ENCODE data around the gene CACNA1B.

Gene CACNA1B

DNA sequence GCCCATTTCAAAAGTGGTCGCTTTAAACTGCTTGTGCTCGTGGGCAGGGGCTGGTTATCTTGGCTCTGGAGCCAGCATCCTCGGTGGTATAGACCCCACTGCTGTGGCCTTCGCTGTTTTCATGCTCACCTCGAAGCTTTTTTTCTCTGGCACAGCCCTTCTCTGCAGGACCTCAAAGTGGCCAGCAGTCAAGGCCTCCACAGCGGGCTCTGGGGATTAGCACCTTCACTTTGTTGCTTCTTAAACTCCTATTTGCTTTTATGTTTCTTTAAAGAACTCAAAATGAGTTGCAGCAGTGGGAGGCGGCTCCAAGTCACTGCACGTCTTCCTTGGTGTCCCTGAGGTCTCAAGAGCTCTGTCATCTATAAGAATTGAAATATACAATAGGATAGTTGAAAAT lies 165.1 kb downstream of the CACNA1B start:
- no peak overlapping the region for H4K8ac ChIP-seq (ENCODE audit: low read length)
- WGBS = 77% methylated on average over 8 of the region's 8 CpGs
- no peaks in the 10 kb centered on the region for H3K36me3 ChIP-seq (ENCODE audit: control insufficient read depth in 1 of 2, insufficient read depth in 2 of 2, low read depth in 1 of 2, low read length in 2 of 2)
- no peak overlapping the region for H2AFZ ChIP-seq (ENCODE audit: low read depth, low read length)
- no peak overlapping the region for H3K23ac ChIP-seq (ENCODE audit: low read length in 2 of 2)
- no peak overlapping the region for H3K27ac ChIP-seq (ENCODE audit: low read length, poor library complexity, severe bottlenecking)
- no peak overlapping the region for H2BK5ac ChIP-seq (ENCODE audit: low read depth, low read length, poor library complexity, severe bottlenecking)
- H2BK12ac ChIP-seq (ENCODE audit: low read length in 2 of 2) = no peak overlapping the region
- H3K27me3 ChIP-seq (ENCODE audit: control insufficient read depth in 1 of 2, insufficient read depth in 1 of 2, low read length in 2 of 2) = peaks cover 0 to 23% of the 10 kb centered on the region in 2 experiments
- H3K79me1 ChIP-seq (replicated peaks; ENCODE audit: low read length, poor library complexity, severe bottlenecking) = no peaks in the 10 kb centered on the region
- H3K9me3 ChIP-seq (ENCODE audit: control insufficient read depth, low read length) = no peaks in the 10 kb centered on the region
- no peak overlapping the region for H3K4ac ChIP-seq (ENCODE audit: low read depth in 1 of 2, low read length in 2 of 2)
- no peak overlapping the region for H3K14ac ChIP-seq (ENCODE audit: low read length in 2 of 2)
- H2AK5ac ChIP-seq (ENCODE audit: low read length, severe bottlenecking) = no peak overlapping the region
- no peak overlapping the region for H3K4me3 ChIP-seq (ENCODE audit: insufficient read depth in 1 of 2, low read depth in 1 of 2, low read length in 2 of 2)
- no peak overlapping the region for H2BK120ac ChIP-seq (ENCODE audit: low read depth, low read length)
- no peaks in the 10 kb centered on the region for H3K4me1 ChIP-seq (ENCODE audit: control insufficient read depth, insufficient read depth, low read depth, low read length)
- no peak overlapping the region for H2BK15ac ChIP-seq (ENCODE audit: low read depth, poor library complexity, severe bottlenecking)
- H4K91ac ChIP-seq (ENCODE audit: low read length) = no peak overlapping the region
- no peak for DNase-seq
- H3K9ac ChIP-seq (ENCODE audit: low read length) = no peak overlapping the region
- H3K4me2 ChIP-seq (ENCODE audit: low read length, poor library complexity, severe bottlenecking) = no peak overlapping the region
- H3K18ac ChIP-seq (ENCODE audit: low read depth in 1 of 2, low read length in 2 of 2) = no peak overlapping the region

DNA sequence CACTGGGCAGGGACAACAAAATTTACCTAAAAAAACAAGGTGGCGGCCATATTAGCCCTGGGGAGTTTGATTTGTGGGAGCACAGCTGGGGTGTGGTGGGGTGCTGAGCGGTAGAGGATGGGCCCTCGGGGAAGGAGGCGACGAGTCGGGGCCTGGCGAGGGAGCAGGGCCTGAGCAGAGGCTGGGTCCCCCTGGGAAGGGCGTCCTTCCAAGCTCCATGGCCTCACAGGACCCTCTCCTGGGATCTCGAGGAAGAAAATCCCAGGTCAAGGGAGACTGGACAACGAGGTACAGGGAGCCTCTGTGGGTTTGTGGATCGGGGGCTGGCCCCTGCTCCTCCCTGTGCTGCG lies 165.5 kb downstream of the CACNA1B start:
- Histone ChIP-seq H3K4me1 (ENCODE audit: control insufficient read depth, insufficient read depth, low read depth, low read length) (no peaks in the 10 kb centered on the region), H3K14ac (ENCODE audit: low read length in 2 of 2) (no peak overlapping the region), H3K4ac (ENCODE audit: low read depth in 1 of 2, low read length in 2 of 2) (no peak overlapping the region), H4K8ac (ENCODE audit: low read length) (no peak overlapping the region), H2BK5ac (ENCODE audit: low read depth, low read length, poor library complexity, severe bottlenecking) (no peak overlapping the region), H3K79me1 (replicated peaks; ENCODE audit: low read length, poor library complexity, severe bottlenecking) (no peaks in the 10 kb centered on the region), H3K27me3 (ENCODE audit: control insufficient read depth in 1 of 2, insufficient read depth in 1 of 2, low read length in 2 of 2) (peaks cover 0 to 27% of the 10 kb centered on the region in 2 experiments), H3K9me3 (ENCODE audit: control insufficient read depth, low read length) (no peaks in the 10 kb centered on the region), H2AK5ac (ENCODE audit: low read length, severe bottlenecking) (no peak overlapping the region), H3K23ac (ENCODE audit: low read length in 2 of 2) (no peak overlapping the region), H3K9ac (ENCODE audit: low read length) (no peak overlapping the region), H2BK15ac (ENCODE audit: low read depth, poor library complexity, severe bottlenecking) (no peak overlapping the region), H2BK12ac (ENCODE audit: low read length in 2 of 2) (no peak overlapping the region), H2BK120ac (ENCODE audit: low read depth, low read length) (no peak overlapping the region), H3K27ac (ENCODE audit: low read length, poor library complexity, severe bottlenecking) (no peak overlapping the region), H2AFZ (ENCODE audit: low read depth, low read length) (no peak overlapping the region), H3K4me2 (ENCODE audit: low read length, poor library complexity, severe bottlenecking) (no peak overlapping the region), H4K91ac (ENCODE audit: low read length) (no peak overlapping the region), H3K18ac (ENCODE audit: low read depth in 1 of 2, low read length in 2 of 2) (no peak overlapping the region), H3K36me3 (ENCODE audit: control insufficient read depth in 1 of 2, insufficient read depth in 2 of 2, low read depth in 1 of 2, low read length in 2 of 2) (no peaks in the 10 kb centered on the region), H3K4me3 (ENCODE audit: insufficient read depth in 1 of 2, low read depth in 1 of 2, low read length in 2 of 2) (no peak overlapping the region)
- 89% methylated on average over 12 of the region's 12 CpGs for WGBS
- no peak for DNase-seq

DNA sequence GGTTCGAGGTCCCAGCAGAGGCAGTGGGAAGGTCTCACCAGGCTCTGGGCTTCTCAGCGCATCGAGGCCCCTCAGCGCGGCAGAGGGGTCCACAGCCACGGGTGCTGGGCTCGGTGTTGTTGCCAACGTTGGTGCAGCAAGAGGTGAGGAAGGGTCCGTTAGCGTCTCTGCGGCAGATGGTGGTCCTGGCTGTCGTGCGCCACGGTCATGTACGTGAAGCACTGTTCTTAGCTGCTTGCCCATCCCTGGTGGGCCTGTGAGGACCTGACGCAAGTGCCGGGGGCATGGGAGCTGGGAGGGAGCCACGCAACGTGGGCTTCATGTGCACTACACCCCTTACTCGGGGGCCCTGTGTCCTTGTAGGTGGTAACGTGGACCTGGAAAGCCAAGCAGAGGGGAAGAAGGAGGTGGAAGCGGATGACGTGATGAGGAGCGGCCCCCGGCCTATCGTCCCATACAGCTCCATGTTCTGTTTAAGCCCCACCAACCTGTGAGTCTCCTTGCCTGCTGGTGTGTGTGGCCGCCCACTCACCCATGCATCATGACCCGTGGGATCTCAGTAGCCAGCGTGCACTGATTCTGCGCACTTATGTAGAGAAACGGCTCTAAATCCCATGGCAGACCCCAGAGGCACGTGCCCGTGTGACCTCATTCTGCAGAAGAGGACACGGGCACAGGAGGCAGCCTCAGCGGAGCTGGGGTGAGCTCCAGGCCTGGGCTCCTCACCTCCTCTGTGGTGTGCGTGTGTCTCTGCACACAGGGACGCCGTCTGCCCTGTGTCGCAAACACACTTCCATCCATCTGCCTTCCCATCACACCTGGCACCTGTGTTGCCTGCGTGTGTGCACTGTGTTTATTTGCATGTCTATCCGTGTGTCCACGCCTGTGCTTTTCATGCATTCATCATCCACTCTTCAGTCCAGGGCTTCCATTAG lies 166.1 kb downstream of the CACNA1B start:
- H3K79me1 ChIP-seq (replicated peaks; ENCODE audit: low read length, poor library complexity, severe bottlenecking) = no peaks in the 10 kb centered on the region
- no peak overlapping the region for H3K18ac ChIP-seq (ENCODE audit: low read depth in 1 of 2, low read length in 2 of 2)
- H3K4me1 ChIP-seq (ENCODE audit: control insufficient read depth, insufficient read depth, low read depth, low read length) = no peaks in the 10 kb centered on the region

DNA sequence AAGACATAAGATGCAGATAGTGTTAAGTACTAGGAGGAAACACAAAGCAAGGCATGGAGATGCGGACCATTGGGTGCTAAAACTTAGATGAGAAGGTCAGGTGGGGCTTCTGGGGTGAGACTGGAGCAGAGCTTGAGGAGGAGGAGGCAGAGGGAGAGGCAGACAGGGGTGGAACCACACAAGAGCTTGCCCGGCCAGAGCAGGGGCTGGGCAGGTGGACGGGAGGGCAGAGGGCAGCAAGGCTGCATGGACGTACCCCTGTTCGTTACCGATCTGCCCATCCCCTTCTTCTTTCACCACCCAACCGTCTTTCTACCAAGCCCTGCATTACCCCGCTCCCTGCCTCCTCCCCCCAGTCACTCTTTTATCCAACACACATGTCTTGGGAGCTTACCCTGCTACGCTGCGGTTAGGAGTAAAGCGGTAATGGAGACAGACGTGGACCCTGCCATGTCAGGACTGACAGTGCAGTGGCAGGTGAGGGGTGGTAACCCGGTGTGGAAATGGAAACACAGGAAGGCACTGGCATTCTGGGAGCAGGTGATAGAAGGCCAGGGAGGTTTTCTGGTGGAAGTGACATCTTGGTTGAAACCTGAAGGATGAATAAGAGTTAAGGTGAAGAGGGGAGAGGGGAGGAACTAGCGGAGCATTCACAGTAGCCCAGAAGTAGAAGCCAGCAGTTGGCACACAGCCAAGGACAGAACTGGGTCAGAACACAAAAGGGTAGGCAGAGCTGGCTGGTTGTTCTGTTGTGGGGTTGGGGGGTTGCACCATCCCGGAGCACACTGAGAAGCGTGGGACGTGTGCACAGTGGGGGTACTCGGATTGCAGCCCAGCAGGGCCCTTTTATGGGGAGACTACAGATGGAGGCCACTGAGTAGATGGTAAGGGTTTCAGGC lies 167.2 kb downstream of the CACNA1B start:
- 92% methylated on average over 18 of the region's 18 CpGs for WGBS
- DNase-seq = no peak
- Histone ChIP-seq H4K91ac (ENCODE audit: low read length) (no peak overlapping the region), H3K14ac (ENCODE audit: low read length in 2 of 2) (no peak overlapping the region), H2BK5ac (ENCODE audit: low read depth, low read length, poor library complexity, severe bottlenecking) (no peak overlapping the region), H3K36me3 (ENCODE audit: control insufficient read depth in 1 of 2, insufficient read depth in 2 of 2, low read depth in 1 of 2, low read length in 2 of 2) (no peaks in the 10 kb centered on the region), H2AFZ (ENCODE audit: low read depth, low read length) (no peak overlapping the region), H3K18ac (ENCODE audit: low read depth in 1 of 2, low read length in 2 of 2) (no peak overlapping the region), H3K4ac (ENCODE audit: low read depth in 1 of 2, low read length in 2 of 2) (no peak overlapping the region), H3K4me1 (ENCODE audit: control insufficient read depth, insufficient read depth, low read depth, low read length) (peaks cover 1% of the 10 kb centered on the region), H3K4me3 (ENCODE audit: insufficient read depth in 1 of 2, low read depth in 1 of 2, low read length in 2 of 2) (no peak overlapping the region), H3K9ac (ENCODE audit: low read length) (no peak overlapping the region), H3K79me1 (replicated peaks; ENCODE audit: low read length, poor library complexity, severe bottlenecking) (no peaks in the 10 kb centered on the region), H3K27ac (ENCODE audit: low read length, poor library complexity, severe bottlenecking) (no peak overlapping the region), H2BK120ac (ENCODE audit: low read depth, low read length) (no peak overlapping the region), H2BK12ac (ENCODE audit: low read length in 2 of 2) (no peak overlapping the region), H3K23ac (ENCODE audit: low read length in 2 of 2) (no peak overlapping the region), H3K9me3 (ENCODE audit: control insufficient read depth, low read length) (no peaks in the 10 kb centered on the region), H3K27me3 (ENCODE audit: control insufficient read depth in 1 of 2, insufficient read depth in 1 of 2, low read length in 2 of 2) (peaks cover 0 to 24% of the 10 kb centered on the region in 2 experiments), H4K8ac (ENCODE audit: low read length) (no peak overlapping the region), H2BK15ac (ENCODE audit: low read depth, poor library complexity, severe bottlenecking) (no peak overlapping the region), H3K4me2 (ENCODE audit: low read length, poor library complexity, severe bottlenecking) (no peak overlapping the region), H2AK5ac (ENCODE audit: low read length, severe bottlenecking) (no peak overlapping the region)

More for the DNA sequence above, 166.1 kb downstream of the CACNA1B start:
- Histone ChIP-seq H3K4me3 (ENCODE audit: insufficient read depth in 1 of 2, low read depth in 1 of 2, low read length in 2 of 2) (no peak overlapping the region), H2BK15ac (ENCODE audit: low read depth, poor library complexity, severe bottlenecking) (no peak overlapping the region), H3K23ac (ENCODE audit: low read length in 2 of 2) (no peak overlapping the region), H3K9me3 (ENCODE audit: control insufficient read depth, low read length) (no peaks in the 10 kb centered on the region), H2BK120ac (ENCODE audit: low read depth, low read length) (no peak overlapping the region), H3K4ac (ENCODE audit: low read depth in 1 of 2, low read length in 2 of 2) (no peak overlapping the region), H3K9ac (ENCODE audit: low read length) (no peak overlapping the region), H2BK12ac (ENCODE audit: low read length in 2 of 2) (no peak overlapping the region), H3K14ac (ENCODE audit: low read length in 2 of 2) (no peak overlapping the region), H3K36me3 (ENCODE audit: control insufficient read depth in 1 of 2, insufficient read depth in 2 of 2, low read depth in 1 of 2, low read length in 2 of 2) (no peaks in the 10 kb centered on the region), H2AFZ (ENCODE audit: low read depth, low read length) (no peak overlapping the region), H3K27me3 (ENCODE audit: control insufficient read depth in 1 of 2, insufficient read depth in 1 of 2, low read length in 2 of 2) (peaks cover 0 to 23% of the 10 kb centered on the region in 2 experiments), H3K4me2 (ENCODE audit: low read length, poor library complexity, severe bottlenecking) (no peak overlapping the region), H4K91ac (ENCODE audit: low read length) (no peak overlapping the region), H3K27ac (ENCODE audit: low read length, poor library complexity, severe bottlenecking) (no peak overlapping the region), H2AK5ac (ENCODE audit: low read length, severe bottlenecking) (no peak overlapping the region), H4K8ac (ENCODE audit: low read length) (no peak overlapping the region), H2BK5ac (ENCODE audit: low read depth, low read length, poor library complexity, severe bottlenecking) (no peak overlapping the region)
- no peak for DNase-seq
- 93% methylated on average over 42 of the region's 42 CpGs for WGBS
